Measurements from ENCODE around the gene ALDH4A1. TPM values are rescaled to one million over a fixed set of nuclear protein-coding genes. Genes with fewer than 3 reads are reported as not detected.

The ALDH4A1 gene
- total RNA-seq, 4 donors from 2014 or later = 25.1 to 29.5 (median 27.2) TPM

- H3K27ac ChIP-seq (replicated peaks in 1 of 4) = peak overlapping the region; percentile 17 to 58 (median 52)
- intact Hi-C loops (cut with DNase I) = no loop called here
- H3K9me3 ChIP-seq = no peaks in the 10 kb centered on the region
- peaks cover 71 to 100% (median 94%) of the 10 kb centered on the region in 4 donors for H3K4me1 ChIP-seq
- TF ChIP-seq POLR2A (IDR thresholded peaks at IDR 0.05; ENCODE audit: low read depth) = no peak
- TF ChIP-seq EP300 (IDR thresholded peaks at IDR 0.05) = no peak
- no peak for TF ChIP-seq POLR2AphosphoS5 (IDR thresholded peaks at IDR 0.05)
- H3K4me3 ChIP-seq = no peak overlapping the region
- H3K27me3 ChIP-seq = no peaks in the 10 kb centered on the region
- H3K36me3 ChIP-seq = no peaks in the 10 kb centered on the region
- DNase-seq (ENCODE audit: extremely low spot score) = no peak
- WGBS = 80% methylated on average over 4 of the region's 4 CpGs
Observed at GRCh38 chr1:18942340-18942739, 40.0 kb upstream of the ALDH4A1 start.

GRCh38 chr1:18941221-18942141 lies 39.1 kb upstream of the ALDH4A1 start:
- Histone ChIP-seq H3K36me3 (no peaks in the 10 kb centered on the region), H3K4me1 (peaks cover 64 to 100% (median 94%) of the 10 kb centered on the region in 4 donors), H3K27me3 (no peaks in the 10 kb centered on the region), H3K4me3 (no peak overlapping the region), H3K9me3 (no peaks in the 10 kb centered on the region), H3K27ac (replicated peaks in 1 of 4) (peak overlapping the region; percentile 17 to 58 (median 52))
- DNase-seq (ENCODE audit: extremely low spot score) = no peak
- WGBS = 58% methylated on average over 18 of the region's 18 CpGs
- intact Hi-C loops (cut with DNase I) = no loop called here
- TF ChIP-seq POLR2AphosphoS5 (IDR thresholded peaks at IDR 0.05) (peak in 1 of 2 donors; percentile 24), EP300 (IDR thresholded peaks at IDR 0.05) (no peak)

- peak overlapping the region; percentile 17 to 57 (median 45) for H3K27ac ChIP-seq (replicated peaks in 1 of 4)
- WGBS = 72% methylated on average over 13 of the region's 13 CpGs
- H3K4me3 ChIP-seq = no peak overlapping the region
- H3K9me3 ChIP-seq = no peaks in the 10 kb centered on the region
- peaks cover 58 to 92% (median 87%) of the 10 kb centered on the region in 4 donors for H3K4me1 ChIP-seq
- TF ChIP-seq POLR2A (IDR thresholded peaks at IDR 0.05; ENCODE audit: low read depth) = no peak
- no peak for TF ChIP-seq CTCF (IDR thresholded peaks at IDR 0.05)
- no peak for TF ChIP-seq EP300 (IDR thresholded peaks at IDR 0.05)
- no peak for TF ChIP-seq POLR2AphosphoS5 (IDR thresholded peaks at IDR 0.05)
- DNase-seq (ENCODE audit: extremely low spot score) = no peak
- intact Hi-C loops (cut with DNase I) = no loop called here
- H3K27me3 ChIP-seq = no peaks in the 10 kb centered on the region
- no peaks in the 10 kb centered on the region for H3K36me3 ChIP-seq
Observed at GRCh38 chr1:18940303-18941020, 38.1 kb upstream of the ALDH4A1 start.

GRCh38 chr1:18939398-18940302 lies 37.3 kb upstream of the ALDH4A1 start:
- H3K36me3 ChIP-seq = no peaks in the 10 kb centered on the region
- DNase-seq (ENCODE audit: extremely low spot score) = no peak
- no peaks in the 10 kb centered on the region for H3K9me3 ChIP-seq
- WGBS = 77% methylated on average over 7 of the region's 7 CpGs
- peaks cover 49 to 89% (median 79%) of the 10 kb centered on the region in 4 donors for H3K4me1 ChIP-seq
- H3K4me3 ChIP-seq = no peak overlapping the region
- intact Hi-C loops (cut with DNase I) = no loop called here
- H3K27ac ChIP-seq (replicated peaks in 1 of 4) = peak overlapping the region; percentile 1 to 57 (median 45)
- H3K27me3 ChIP-seq = no peaks in the 10 kb centered on the region
- TF ChIP-seq POLR2A (IDR thresholded peaks at IDR 0.05; ENCODE audit: low read depth) (no peak), EP300 (IDR thresholded peaks at IDR 0.05) (no peak), CTCF (IDR thresholded peaks at IDR 0.05) (no peak), POLR2AphosphoS5 (IDR thresholded peaks at IDR 0.05) (no peak)

GRCh38 chr1:18938707-18939070 lies 36.3 kb upstream of the ALDH4A1 start:
- no peaks in the 10 kb centered on the region for H3K9me3 ChIP-seq
- peak overlapping the region in 1 of 4 donors; percentile 57 for H3K27ac ChIP-seq (replicated peaks in 1 of 4)
- TF ChIP-seq POLR2AphosphoS5 (IDR thresholded peaks at IDR 0.05) (no peak), EP300 (IDR thresholded peaks at IDR 0.05) (no peak), CTCF (IDR thresholded peaks at IDR 0.05) (no peak), POLR2A (IDR thresholded peaks at IDR 0.05; ENCODE audit: low read depth) (no peak)
- WGBS = 60% methylated on average over 1 of the region's 2 CpGs
- no peaks in the 10 kb centered on the region for H3K36me3 ChIP-seq
- DNase-seq (ENCODE audit: extremely low spot score) = no peak
- intact Hi-C loops (cut with DNase I) = no loop called here
- H3K4me1 ChIP-seq = peaks cover 44 to 84% (median 70%) of the 10 kb centered on the region in 4 donors
- H3K4me3 ChIP-seq = no peak overlapping the region
- no peaks in the 10 kb centered on the region for H3K27me3 ChIP-seq

Data from esophagus muscularis mucosa (tissue), 4 donors.